SK-MEL-5 (cell line): ENCODE measurements around the gene INPP5J. TPM values are rescaled to one million over a fixed set of nuclear protein-coding genes. Genes with fewer than 3 reads are reported as not detected.
"Not testable (repeated sequence)": the region's sequence is repeated elsewhere in the genome, so short reads cannot be mapped to it uniquely, and the experiment has no call there.

Experiments
- DNase-seq: peaks from one replicate; pipeline ENCODE4 v3.0.0-alpha.2; 2016; ENCODE audit warnings: low read depth, low spot score
- in situ Hi-C: cut with HindIII; loops from 2 replicates; pipeline ENCODE4 v1.10.0; 2016; ENCODE audit warnings: low sequenced_read_pairs, high pct_unique_total_duplicates, low pct_unique_long_range_greater_than_20kb
- total RNA-seq: library from RNA; depleted of rRNA; stranded (reverse); fragments of >200 nt; shearing (Covaris generic); gene quantifications from 2 replicates; pipeline ENCODE4 v1.2.3, GENCODE V29; 2014

Gene INPP5J
- total RNA-seq, 1 experiment from 2014 or later, result 0.26 TPM

DNA sequence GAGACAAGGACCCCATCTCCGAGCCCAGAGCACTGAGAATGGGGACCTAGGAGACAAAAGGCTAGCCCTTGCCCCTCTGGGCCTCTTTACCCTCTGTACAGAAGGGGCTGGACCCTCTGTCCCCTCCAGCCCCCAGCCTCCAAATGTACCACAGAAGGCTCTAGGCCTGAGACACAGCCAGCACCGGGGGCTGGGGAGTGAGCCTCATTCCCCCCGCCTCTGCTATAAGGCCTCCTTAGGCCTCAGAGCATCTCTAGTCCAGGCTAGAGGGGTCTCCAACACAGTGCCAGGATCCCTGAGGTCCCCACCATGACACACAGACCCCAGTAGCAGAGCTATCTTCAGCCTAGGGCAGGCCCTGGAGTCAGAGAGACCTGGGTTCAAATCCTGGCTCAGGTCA is 36.8 kb upstream of the INPP5J start:
- in situ Hi-C loops, result no loop called here
- no peak for DNase-seq

DNA sequence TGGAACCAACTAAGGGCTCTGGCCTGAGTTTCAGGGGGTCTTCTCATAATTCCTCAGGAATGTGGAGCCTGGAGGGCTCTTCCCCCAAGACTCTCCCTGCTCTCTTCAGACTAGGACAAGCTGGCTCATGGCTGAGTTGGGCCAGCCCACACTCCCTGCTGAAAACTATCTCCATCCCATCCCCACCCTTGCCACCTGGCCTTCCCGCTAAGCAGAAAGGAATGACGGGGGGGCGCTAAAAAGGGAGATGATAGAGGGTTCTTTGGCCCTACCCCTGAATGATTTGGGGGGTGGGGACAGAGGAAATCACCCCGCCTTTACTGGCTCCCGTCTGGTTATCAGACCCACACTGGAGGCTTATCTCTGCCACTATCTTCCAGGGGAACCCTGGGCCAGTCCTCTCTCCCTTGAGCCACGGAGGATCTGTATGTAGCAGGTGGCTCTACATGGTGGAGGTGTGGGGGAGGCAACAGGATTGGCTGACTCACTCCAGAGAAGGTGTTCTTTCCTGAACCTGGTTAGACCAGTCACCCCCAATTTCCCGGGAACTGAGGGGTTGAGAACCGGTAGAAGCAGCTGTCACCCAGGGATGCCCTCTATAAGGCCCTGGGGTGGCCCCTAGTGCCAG is 35.9 kb upstream of the INPP5J start:
- in situ Hi-C loops, result no loop called here
- no peak for DNase-seq

DNA sequence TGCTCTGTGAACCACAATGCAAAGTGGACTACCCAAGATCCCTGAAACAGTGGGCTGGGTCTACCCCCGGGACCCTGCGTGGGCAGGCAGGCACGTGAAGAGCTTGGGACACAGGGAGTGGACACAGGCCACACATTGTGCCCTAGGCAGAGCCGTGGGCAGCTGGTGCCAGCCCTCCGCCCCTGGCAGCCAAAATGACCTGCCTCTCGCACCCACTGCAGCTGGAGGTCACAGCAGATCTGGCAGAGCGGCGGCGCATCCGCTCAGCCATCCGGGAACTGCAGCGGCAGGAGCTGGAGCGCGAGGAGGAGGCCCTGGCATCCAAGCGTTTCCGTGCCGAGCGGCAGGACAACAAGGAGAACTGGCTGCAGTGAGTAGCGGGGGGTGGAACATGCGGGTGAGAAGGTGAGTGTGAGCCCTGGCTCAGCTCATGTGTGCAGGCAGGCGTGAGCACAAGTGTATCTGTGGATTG is 35.0 kb upstream of the INPP5J start:
- DNase-seq, result no peak
- in situ Hi-C loops, result no loop called here

DNA sequence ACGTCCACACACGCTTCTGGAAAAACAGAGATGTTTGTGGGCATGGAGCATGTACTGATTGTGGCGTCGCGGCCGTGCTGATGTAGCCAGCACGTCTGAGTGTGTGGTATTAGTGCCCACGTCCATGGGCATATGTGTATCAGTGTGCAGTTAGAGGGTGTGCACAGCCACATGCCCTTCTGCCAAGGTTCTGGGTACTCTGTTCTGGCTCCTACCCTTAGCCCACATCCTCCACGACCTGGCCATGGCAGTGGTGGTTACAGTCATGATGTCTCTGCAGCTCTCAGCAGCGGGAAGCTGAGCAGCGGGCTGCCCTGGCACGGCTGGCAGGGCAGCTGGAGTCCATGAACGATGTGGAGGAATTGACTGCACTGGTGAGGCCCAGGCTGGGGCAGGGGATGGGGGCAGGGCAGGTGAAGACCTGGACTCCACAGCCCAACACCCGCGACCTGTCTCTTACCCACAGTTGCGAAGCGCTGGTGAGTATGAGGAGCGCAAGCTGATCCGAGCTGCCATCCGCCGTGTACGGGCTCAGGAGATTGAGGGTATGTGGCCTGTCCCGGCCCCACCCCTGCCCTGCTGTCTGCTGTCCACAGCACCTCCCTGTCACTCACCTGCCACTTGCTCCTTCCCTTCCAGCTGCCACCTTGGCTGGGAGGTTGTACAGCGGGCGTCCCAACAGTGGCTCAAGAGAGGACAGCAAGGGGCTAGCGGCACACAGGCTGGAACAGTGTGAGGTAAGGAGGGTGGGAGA is 34.4 kb upstream of the INPP5J start:
- DNase-seq, result no peak
- in situ Hi-C loops, result no loop called here

DNA sequence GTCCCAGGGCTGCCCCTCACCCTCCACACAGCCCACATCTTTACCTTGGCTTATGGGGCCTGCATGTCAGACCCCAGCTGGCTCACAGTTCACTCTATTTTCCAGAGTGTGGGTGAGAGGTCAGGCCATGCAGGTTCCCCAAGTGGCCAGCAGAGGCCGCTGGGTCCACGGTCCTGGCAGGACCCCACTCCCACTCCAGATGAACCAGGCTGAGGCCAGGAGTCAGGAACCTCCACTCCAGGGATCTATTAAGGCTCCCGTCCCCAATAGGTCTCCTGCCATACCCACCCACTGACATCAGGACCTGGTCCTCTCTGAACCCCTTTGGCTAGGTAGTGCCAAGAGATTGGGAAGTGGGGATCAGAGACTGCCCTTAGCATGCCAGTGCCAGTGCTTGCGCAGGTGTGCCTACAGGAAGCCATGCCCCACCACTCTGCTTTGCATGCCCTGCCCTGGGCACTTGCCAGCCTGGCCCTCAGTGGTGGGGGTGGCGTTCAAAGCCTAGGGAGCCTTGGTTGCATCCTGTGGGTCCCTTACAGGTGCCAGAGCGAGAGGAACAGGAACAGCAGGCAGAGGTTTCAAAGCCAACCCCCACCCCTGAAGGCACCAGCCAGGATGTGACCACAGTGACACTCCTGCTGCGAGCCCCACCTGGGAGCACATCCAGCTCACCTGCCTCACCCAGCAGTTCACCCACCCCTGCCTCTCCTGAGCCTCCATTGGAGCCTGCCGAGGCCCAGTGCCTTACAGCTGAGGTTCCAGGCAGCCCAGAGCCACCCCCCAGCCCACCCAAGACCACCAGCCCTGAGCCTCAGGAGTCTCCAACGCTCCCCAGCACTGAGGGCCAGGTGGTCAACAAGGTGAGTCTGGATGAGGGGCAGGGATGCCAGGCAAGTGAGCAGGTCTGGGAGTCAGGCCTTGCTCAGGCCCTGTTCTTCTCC is 33.3 kb upstream of the INPP5J start:
- peak; percentile 66 for DNase-seq
- in situ Hi-C loops, result no loop called here

DNA sequence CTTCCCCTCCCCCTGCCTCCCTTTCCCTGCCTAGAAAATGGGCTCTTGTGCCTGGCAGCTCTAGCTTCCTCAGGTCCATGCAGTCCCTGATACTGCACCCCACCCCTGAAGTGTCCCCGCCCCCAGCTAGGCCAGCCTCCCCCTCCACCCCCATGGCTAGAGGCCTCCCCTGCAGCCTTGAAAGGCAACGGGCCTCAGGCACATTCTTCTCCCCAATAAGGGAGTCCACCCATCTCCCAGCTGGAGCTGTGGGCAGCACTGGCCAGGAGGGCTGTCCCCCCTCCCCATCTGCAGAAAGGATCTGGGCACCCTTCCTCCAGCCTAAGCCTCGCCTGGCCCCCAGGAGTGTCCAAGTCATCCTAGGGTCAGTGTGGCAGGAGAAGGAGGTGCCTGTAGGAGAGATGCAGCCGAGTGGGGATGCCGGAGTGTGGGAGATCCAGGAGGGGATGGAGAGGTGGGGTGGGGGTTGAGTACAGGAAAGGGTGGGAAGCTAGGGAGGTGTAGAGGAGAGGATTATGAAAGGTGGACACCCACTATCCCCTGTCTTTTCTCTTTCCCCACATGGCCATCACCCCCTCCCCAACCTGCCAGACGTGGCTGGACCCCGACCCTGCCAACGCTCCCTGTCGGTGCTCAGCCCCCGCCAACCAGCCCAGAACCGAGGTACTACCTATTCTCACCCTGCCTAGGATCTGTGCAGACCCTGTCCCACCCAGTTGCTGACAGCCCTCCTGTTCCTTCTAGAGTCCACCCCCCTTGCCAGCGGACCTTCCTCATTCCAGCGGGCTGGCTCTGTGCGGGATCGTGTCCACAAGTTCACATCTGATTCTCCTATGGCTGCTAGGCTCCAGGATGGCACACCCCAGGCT is 32.3 kb upstream of the INPP5J start:
- DNase-seq, result no peak
- in situ Hi-C loops, result no loop called here

DNA sequence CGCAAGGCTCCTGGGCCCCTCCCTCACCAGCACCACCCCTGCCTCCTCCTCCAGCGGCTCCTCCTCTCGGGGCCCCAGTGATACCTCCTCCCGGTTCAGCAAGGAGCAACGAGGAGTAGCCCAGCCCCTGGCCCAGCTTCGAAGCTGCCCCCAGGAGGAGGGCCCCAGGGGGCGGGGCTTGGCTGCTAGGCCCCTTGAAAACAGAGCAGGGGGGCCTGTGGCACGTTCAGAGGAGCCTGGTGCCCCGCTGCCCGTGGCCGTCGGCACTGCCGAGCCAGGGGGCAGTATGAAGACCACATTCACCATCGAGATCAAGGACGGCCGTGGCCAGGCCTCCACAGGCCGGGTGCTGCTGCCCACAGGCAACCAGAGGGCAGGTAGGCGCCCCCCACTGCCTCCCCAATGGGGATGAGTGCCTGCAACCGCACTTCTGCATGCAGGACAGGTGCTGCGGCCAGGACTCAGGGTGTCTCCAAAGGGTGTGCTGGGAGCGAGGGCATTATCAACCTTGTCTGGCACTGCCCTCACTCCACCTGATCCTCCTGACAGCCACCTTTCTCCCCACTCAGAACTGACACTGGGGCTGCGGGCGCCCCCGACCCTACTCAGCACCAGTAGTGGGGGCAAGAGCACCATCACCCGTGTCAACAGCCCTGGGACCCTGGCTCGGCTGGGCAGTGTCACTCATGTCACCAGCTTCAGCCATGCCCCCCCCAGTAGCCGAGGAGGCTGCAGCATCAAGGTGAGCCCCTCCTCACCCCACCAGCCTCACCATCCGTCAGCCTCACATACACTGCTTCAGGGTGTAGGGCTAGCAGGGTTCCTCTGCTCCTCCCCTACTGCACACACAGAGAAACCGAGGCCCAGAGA is 31.4 kb upstream of the INPP5J start:
- in situ Hi-C loops, result no loop called here
- DNase-seq, result no peak

DNA sequence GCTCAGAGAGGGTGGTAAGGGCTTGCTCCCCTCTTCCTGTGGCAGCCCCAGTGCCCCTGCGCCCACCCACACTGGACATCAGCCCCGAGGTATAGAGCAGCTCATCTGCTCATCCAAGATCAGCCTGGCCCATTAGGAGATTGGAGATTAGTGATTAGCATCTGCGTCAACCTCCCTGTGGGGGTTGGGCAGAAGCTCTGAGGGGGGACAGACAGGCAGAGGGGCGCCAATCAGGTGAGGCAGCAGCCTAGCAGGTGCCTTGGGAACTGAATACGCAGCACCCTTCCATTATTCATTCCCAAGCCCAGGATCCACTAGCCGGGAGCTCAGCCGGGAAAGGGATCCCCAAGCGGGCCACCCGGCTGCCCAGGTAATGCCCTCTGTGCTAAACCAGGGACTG is 30.6 kb upstream of the INPP5J start:
- no peak for DNase-seq
- in situ Hi-C loops, result no loop called here

DNA sequence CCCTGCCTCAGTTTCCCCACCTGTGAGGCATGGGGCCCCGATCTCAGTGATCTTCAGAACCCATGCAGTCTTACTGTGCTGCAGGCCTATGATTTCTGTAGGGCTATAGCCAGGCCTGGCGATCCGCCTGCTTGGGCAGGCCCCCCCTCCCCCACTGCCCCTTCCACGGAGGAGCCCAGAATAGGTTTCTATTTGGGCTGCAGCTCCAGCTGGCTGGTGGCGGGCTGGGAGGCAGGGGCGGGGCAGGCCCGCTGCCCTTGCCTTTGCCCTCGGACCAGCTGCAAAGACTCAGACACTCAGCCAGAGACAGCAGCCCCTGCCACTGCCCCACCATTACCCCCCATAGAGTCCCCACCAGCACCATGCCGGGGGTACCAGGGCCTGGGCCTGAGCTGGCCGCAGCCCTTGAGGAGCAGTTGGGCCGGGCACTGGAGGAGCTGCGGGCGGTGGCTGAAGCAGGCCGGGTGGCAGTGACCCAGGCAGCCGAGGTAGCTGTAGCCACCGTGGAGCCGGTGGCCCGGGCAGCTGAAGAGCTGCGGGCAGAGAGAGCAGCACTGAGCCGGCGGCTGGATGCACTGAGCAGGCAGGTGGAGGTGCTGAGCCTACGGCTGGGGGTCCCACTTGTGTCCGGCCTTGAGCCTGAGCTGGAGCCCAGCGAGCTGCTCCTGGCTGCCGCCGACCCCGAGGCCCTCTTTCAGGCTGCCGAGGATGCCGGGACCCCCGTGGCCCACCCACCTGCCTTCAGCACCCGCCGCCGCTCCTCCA is 29.5 kb upstream of the INPP5J start:
- no peak for DNase-seq
- in situ Hi-C loops, result no loop called here

DNA sequence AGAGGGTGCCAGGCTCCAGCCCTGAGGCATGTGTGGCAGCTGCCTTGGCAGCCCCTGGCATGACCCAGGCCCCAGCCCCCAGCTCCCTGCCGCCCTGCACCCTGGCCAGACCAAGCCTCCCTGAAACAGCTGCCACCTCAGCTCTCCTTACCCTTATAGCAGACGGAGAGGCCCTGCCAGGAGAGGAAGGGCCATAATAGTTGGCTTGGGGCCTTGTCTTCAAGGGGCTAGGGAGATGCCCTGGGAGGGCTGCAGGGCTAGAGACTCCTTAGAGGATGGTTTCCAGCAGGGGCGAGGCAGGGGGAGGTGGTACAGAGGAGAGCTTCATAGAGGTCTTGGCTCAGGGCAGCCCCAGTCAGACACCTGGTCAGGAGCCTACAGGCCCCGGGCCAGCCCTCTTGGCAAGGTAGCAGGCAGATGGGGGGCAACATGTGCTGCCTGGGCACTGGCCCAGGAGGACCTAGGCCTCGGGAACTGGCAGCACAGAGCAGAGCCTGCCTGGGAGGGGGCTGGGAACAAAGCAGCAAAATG is 28.7 kb upstream of the INPP5J start:
- DNase-seq, result no peak
- in situ Hi-C loops, result no loop called here

DNA sequence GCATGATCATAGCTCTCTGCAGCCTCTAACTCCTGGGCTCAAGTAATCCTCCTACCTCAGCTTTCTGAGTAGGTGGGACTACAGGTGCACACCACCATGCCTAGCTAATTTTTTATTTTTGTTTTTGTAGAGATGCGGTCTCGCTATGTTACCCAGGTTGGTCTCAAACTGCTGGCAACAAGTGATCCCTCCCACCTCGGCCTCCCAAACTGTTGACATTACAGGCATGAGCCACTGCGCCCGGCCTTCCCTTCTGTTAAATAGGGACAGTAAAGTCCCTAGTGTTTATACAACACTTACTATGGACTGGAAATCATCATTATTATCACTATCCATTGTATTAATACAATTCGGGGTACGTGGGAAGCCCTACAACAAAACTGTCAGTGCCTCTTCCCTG is 28.0 kb upstream of the INPP5J start:
- no peak for DNase-seq
- in situ Hi-C loops, result no loop called here

DNA sequence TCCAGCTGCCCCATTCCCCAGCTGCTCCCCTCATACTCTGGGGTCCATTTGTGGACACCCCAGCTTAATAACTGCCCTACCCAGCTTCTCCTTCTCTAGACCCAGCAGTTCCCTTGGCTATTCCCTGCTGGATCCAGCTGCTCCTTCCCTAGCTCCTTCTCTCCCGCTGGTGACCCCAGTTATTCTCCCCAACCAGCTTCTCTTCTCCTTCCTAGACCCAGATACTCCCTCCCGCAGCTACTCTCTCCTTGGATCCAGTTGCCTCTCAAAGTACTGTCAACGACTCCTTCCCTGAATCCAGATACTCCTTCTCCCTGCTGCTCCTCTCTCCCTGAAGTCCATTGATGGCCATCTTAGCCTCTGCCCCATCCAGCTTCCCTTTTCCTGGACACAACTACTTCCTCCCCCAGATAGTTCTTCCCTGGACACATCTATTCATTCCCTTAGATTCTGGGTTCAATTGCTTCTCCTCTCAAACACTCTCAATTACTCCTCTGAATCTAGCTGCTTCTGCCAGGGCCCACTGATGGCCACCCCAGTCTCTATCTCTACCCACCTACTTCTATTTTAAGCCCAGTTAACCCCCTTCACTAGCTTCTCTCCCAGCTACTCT is 27.0 kb upstream of the INPP5J start:
- in situ Hi-C loops, result no loop called here
- no peak for DNase-seq

DNA sequence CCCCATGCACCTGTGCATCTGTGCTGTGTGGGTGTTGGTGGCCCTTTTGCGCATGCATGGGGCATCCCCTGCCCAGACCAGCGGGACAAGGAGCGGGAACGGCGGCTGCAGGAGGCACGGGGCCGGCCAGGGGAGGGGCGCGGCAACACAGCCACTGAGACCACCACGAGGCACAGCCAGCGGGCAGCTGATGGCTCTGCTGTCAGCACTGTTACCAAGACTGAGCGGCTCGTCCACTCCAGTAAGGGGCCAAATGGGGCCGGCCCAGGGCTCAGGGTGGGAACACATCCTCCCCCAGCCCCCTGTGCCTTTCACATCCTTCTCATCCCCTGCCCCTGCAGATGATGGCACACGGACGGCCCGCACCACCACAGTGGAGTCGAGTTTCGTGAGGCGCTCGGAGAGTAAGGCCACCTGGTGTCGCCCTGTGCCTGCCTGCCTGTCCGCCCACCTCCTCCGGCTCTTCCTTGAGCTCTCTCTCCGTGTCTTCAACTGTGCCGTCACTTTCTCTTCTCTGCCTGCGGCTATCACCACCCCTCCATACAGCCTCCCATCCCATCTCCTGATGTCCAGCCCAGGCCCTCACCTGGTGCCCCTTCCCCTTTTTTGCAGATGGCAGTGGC is 26.0 kb upstream of the INPP5J start:
- DNase-seq, result no peak
- in situ Hi-C loops, result no loop called here

DNA sequence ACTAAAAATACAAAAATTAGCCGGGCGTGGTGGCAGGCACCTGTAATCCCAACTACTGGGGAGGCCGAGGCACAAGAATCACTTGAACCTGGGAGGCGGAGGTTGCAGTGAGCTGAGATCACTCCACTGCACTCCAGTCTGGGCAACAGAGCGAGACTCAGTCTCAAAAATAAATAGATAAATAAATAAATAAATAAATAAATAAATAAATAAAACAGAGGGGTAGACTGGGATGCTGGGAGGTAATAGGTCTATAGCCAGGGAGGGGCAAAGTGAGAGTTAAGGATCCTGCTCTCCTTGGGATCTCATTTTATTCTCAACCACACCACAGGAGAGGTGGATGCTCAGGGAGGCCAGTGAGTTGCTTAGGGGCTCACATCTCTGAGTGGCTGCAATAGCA is 25.2 kb upstream of the INPP5J start:
- in situ Hi-C loops, DNase-seq: not testable (repeated sequence)
